ENCODE measurements around the gene TENM3. TPM values are rescaled to one million over a fixed set of nuclear protein-coding genes. Genes with fewer than 3 reads are reported as not detected.

The TENM3 gene
- total and polyA plus RNA-seq, 2 donors (not counting 3 experiments of a cell fraction or from before 2014, with no cell fraction given): 3.2 to 6.2 TPM

- H2AFZ ChIP-seq (ENCODE audit: low read depth, low read length): no peak overlapping the region
- H4K20me1 ChIP-seq (replicated peaks; ENCODE audit: control insufficient read depth, extremely low read depth, insufficient read depth, low read length): no peaks in the 10 kb centered on the region
- H3K27me3 ChIP-seq (ENCODE audit: control insufficient read depth in 2 of 2, insufficient read depth in 2 of 2, low read length in 2 of 2): no peaks in the 10 kb centered on the region
- H3K9ac ChIP-seq (replicated peaks; ENCODE audit: extremely low read depth, insufficient read depth, low read length): no peak overlapping the region
- BruUV-seq (replicated peaks): no TSS peak
- DNase-seq (ENCODE audit: low read depth, low spot score): no peak
- TF ChIP-seq JUN (IDR thresholded peaks at IDR 0.05; ENCODE audit: borderline replicate concordance, insufficient read depth, insufficient read length, low read depth) (no peak), MYC (IDR thresholded peaks at IDR 0.05; ENCODE audit: low read depth, low read length) (no peak), GATA2 (IDR thresholded peaks at IDR 0.05; ENCODE audit: insufficient read depth, insufficient read length, low read depth, low read length) (no peak), EZH2 (IDR thresholded peaks at IDR 0.05; ENCODE audit: borderline replicate concordance, low read depth, low read length, severe bottlenecking) (no peak), CTCF (IDR thresholded peaks at IDR 0.05; ENCODE audit: extremely low read depth in 1 of 2, insufficient read depth in 1 of 2, low read depth in 1 of 2, low read length in 2 of 2) (no peak), MAX (IDR thresholded peaks at IDR 0.05; ENCODE audit: insufficient read depth, insufficient read length) (no peak), POLR2A (IDR thresholded peaks at IDR 0.05; ENCODE audit: low read depth, low read length) (no peak), POLR2AphosphoS5 (IDR thresholded peaks at IDR 0.05; ENCODE audit: insufficient read depth, low read depth, low read length) (no peak), FOS (IDR thresholded peaks at IDR 0.05; ENCODE audit: borderline replicate concordance, insufficient read depth, low read length) (no peak)
- FAIRE-seq: no peak
- H3K9me1 ChIP-seq (replicated peaks; ENCODE audit: control insufficient read depth, extremely low read depth, insufficient read depth, low read length): no peaks in the 10 kb centered on the region
- no peaks in the 10 kb centered on the region for H3K4me1 ChIP-seq (ENCODE audit: control insufficient read depth, extremely low read depth, insufficient read depth, low read length)
- CTCF ChIA-PET: no interaction called here
- H3K4me2 ChIP-seq (ENCODE audit: insufficient read depth, low read length): no peak overlapping the region
- POLR2A ChIA-PET: no interaction called here
- no peak overlapping the region for H3K27ac ChIP-seq (ENCODE audit: insufficient read depth, low read depth, low read length)
- intact Hi-C loops (cut with micrococcal nuclease): no loop called here
- no peaks in the 10 kb centered on the region for H3K36me3 ChIP-seq (ENCODE audit: control insufficient read depth in 2 of 2, extremely low read depth in 1 of 2, insufficient read depth in 2 of 2, low read length in 2 of 2)
- H3K4me3 ChIP-seq (replicated peaks in 1 of 3; ENCODE audit: insufficient read depth in 1 of 3, low read depth in 1 of 3, low read length in 3 of 3): no peak overlapping the region
- dilution Hi-C loops (cut with MboI; ENCODE audit: extremely low pct_ligation_motif_present, low sequenced_read_pairs): no loop called here
- no peaks in the 10 kb centered on the region for H3K9me3 ChIP-seq (replicated peaks; ENCODE audit: control insufficient read depth, insufficient read depth, low read length)
- no peaks in the 10 kb centered on the region for H3K79me2 ChIP-seq (ENCODE audit: control insufficient read depth, insufficient read depth, low read length)
Measured at GRCh38 chr4:182351485-182351884, 108.3 kb downstream of the TENM3 start.
